Spleen (tissue), 7 donors: ENCODE results near the gene NME3.

Experiments
- CTCF ChIP-seq, 11 experiments: fragments of 200-600 bp in 7 of 11; fragments of 450-650 bp in 4 of 11; sonication (generic) in 4 of 11; IDR thresholded peaks in 8 of 11; conservative IDR thresholded peaks in 3 of 11; 1 replicate in 7 of 11; 2 replicates in 4 of 11; pipeline versions ENCODE4 v1.4.0 to v1.8.0; 2016 to 2021; ENCODE audit warnings: antibody characterized with exemption in 11 of 11, inconsistent platforms in 4 of 11, mild to moderate bottlenecking in 1 of 11
- POLR2A ChIP-seq, 3 donors: fragments of 450-650 bp; IDR thresholded peaks; one replicate each; pipeline ENCODE4 v1.5.1; 2017; ENCODE audit warnings: antibody characterized with exemption in 3 of 3, mild to moderate bottlenecking in 1 of 3
- donor health status: DM: no; HTN: no; CAD: no; lungs with moderate emphysema.
- donor health status: DM: no; HTN: no; CAD: no.
- donor health status: DM: no; HTN: no; CAD: no.

GRCh38 chr16:1759511-1759910 lies 11.8 kb downstream of the NME3 start:
- no peak for TF ChIP-seq POLR2A (IDR thresholded peaks at IDR 0.05)
- TF ChIP-seq CTCF (IDR thresholded peaks at IDR 0.05 in 8 of 11, conservative IDR thresholded peaks at IDR 0.05 in 3 of 11), result no peak
